ENCODE results near the gene DDC. TPM values are rescaled to one million over a fixed set of nuclear protein-coding genes. Genes with fewer than 3 reads are reported as not detected.

The DDC gene
- total RNA-seq = not detected in 2 replicates
- not detected for polyA plus RNA-seq (2012)

- DNase-seq (ENCODE audit: low read depth) = no peak
These were observed at the start of gene DDC for GRCh38 chr7:50564640-50565558. Gene DDC, minus strand, starts transcription at chr7:50565405. Its CDS starts 21,320 bp downstream, at chr7:50544085.

GRCh38 chr7:50613473-50613872 lies 48.3 kb upstream of the DDC start:
- peak; percentile 70 for DNase-seq (ENCODE audit: low read depth)

- no peak for DNase-seq (ENCODE audit: low read depth)
These were observed 47.5 kb upstream of the DDC start for GRCh38 chr7:50612704-50613103.

- DNase-seq (ENCODE audit: low read depth) = peak; percentile 55
These were observed 45.5 kb upstream of the DDC start for GRCh38 chr7:50610521-50611277.

- no peak for DNase-seq (ENCODE audit: low read depth)
These were observed 43.1 kb upstream of the DDC start for GRCh38 chr7:50608196-50608906.

- no peak for DNase-seq (ENCODE audit: low read depth)
These were observed 42.4 kb upstream of the DDC start for GRCh38 chr7:50607524-50608125.

- DNase-seq (ENCODE audit: low read depth) = no peak
These were observed 39.9 kb upstream of the DDC start for GRCh38 chr7:50605059-50605458.

GRCh38 chr7:50603287-50603686 lies 38.1 kb upstream of the DDC start:
- DNase-seq (ENCODE audit: low read depth) = no peak

- no peak for DNase-seq (ENCODE audit: low read depth)
These were observed 34.2 kb upstream of the DDC start for GRCh38 chr7:50599385-50599784.

GRCh38 chr7:50598460-50599343 lies 33.5 kb upstream of the DDC start:
- no peak for DNase-seq (ENCODE audit: low read depth)

GRCh38 chr7:50596484-50596883 lies 31.3 kb upstream of the DDC start:
- DNase-seq (ENCODE audit: low read depth) = no peak

- DNase-seq (ENCODE audit: low read depth) = peak; percentile 22
These were observed 30.4 kb upstream of the DDC start for GRCh38 chr7:50595491-50596102.

- DNase-seq (ENCODE audit: low read depth) = no peak
These were observed 29.7 kb upstream of the DDC start for GRCh38 chr7:50594734-50595485.

GRCh38 chr7:50594136-50594535 lies 28.9 kb upstream of the DDC start:
- DNase-seq (ENCODE audit: low read depth) = no peak

- no peak for DNase-seq (ENCODE audit: low read depth)
These were observed 27.7 kb upstream of the DDC start for GRCh38 chr7:50592940-50593339.

GRCh38 chr7:50591480-50592438 lies 26.6 kb upstream of the DDC start:
- no peak for DNase-seq (ENCODE audit: low read depth)

GRCh38 chr7:50591098-50591479 lies 25.9 kb upstream of the DDC start:
- DNase-seq (ENCODE audit: low read depth) = no peak

GRCh38 chr7:50590535-50590934 lies 25.3 kb upstream of the DDC start:
- no peak for DNase-seq (ENCODE audit: low read depth)
